Mucosa of descending colon (tissue), 3 donors: ENCODE data around the gene DNMT3A. TPM values are rescaled to one million over a fixed set of nuclear protein-coding genes. Genes with fewer than 3 reads are reported as not detected.
A peak's percentile ranks its signal among the peaks of the same experiment; 100 is the strongest.

Experiments
- ATAC-seq: fragments of 200-7000 bp; cut with Tn5 transposase; one replicate; pipeline ENCODE4 v1.9.1; 2020; ENCODE audit warnings: mild to moderate bottlenecking, moderate library complexity
- DNase-seq, 3 donors: peaks; one replicate each; pipeline ENCODE4 v3.0.0-alpha.2; 2020
- H3K36me3 ChIP-seq: fragments of 200-600 bp; one replicate; pipeline ENCODE4 v1.8.0; 2021; ENCODE audit warnings: low read depth, mild to moderate bottlenecking
- H3K4me1 ChIP-seq: fragments of 200-600 bp; one replicate; pipeline ENCODE4 v1.8.0; 2021; ENCODE audit warnings: low read depth, mild to moderate bottlenecking
- H3K4me3 ChIP-seq: fragments of 200-600 bp; one replicate; pipeline ENCODE4 v1.8.0; 2021; ENCODE audit warnings: mild to moderate bottlenecking
- H3K9me3 ChIP-seq: fragments of 200-600 bp; one replicate; pipeline ENCODE4 v1.8.0; 2021; ENCODE audit warnings: mild to moderate bottlenecking
- CTCF ChIP-seq: fragments of 200-600 bp; IDR thresholded peaks from one replicate; pipeline ENCODE4 v1.8.0; 2022; ENCODE audit warnings: antibody characterized with exemption, mild to moderate bottlenecking
- intact Hi-C, 2 donors: fragments of 100-400 bp; cut with DNase I in 1 of 2; cut with micrococcal nuclease in 1 of 2; formaldehyde crosslinking; loops; one replicate each; pipeline versions ENCODE4 v1.11.0 to v1.11.1; 2022; cut with DNase I, micrococcal nuclease
- microRNA-seq: library from miRNA; unstranded; fragments of <30 nt; microRNA quantifications from one replicate; pipeline ENCODE4, GENCODE V29; 2019
- total RNA-seq, 3 donors: library from RNA; stranded (reverse); fragmentation: NEBNext Ultra II Directional in 2 of 3; extraction: Animal tissue kit (Norgen Biotek cat#: 25700) in 2 of 3; gene quantifications; one replicate each; pipeline versions ENCODE4 v1.2.1 to v1.2.4, GENCODE V29; 2021 to 2023
- donor health status: DM: no; HTN: no; CAD: no; lungs with moderate emphysema.
- donor health status: DM: no; HTN: no; CAD: no.
- donor health status: DM: no; HTN: yes; CAD: no.

DNMT3A gene
- total RNA-seq, 3 donors from 2014 or later, result 31.2 to 50.8 (median 33.0) TPM

- H3K36me3 ChIP-seq, result no peaks in the 10 kb centered on the region
- no peak overlapping the region for H3K4me3 ChIP-seq
- intact Hi-C loops, result no loop called here
- DNase-seq (no peak), ATAC-seq (peak; percentile 29)
- H3K4me1 ChIP-seq, result no peaks in the 10 kb centered on the region
- TF ChIP-seq CTCF, result no peak
- H3K9me3 ChIP-seq, result no peaks in the 10 kb centered on the region
These were observed 157.5 kb downstream of the DNMT3A start for GRCh38 chr2:25184254-25184653.

GRCh38 chr2:25178976-25179375 lies 162.7 kb downstream of the DNMT3A start:
- no peaks in the 10 kb centered on the region for H3K36me3 ChIP-seq
- H3K4me3 ChIP-seq, result no peak overlapping the region
- ATAC-seq (no peak), DNase-seq (no peak)
- no peaks in the 10 kb centered on the region for H3K9me3 ChIP-seq
- no peaks in the 10 kb centered on the region for H3K4me1 ChIP-seq
- intact Hi-C loops, result no loop called here
- no peak for TF ChIP-seq CTCF

Small RNAs within 50 kb of the gene (microRNA-seq; reads per million reads assigned to microRNA genes)
- gene MIR1301, result 126 reads per million, percentile 64 among the genes with 10 or more reads in this experiment

Other genes with a start within 250 kb of the DNMT3A start
- gene POMC, start 173.3 kb downstream of the DNMT3A start, total RNA-seq, result 1 to 10 TPM in 1 of 3 donors, under 1 TPM in 2; 0.29 to 1.8 (median 0.31) TPM